H54 (cell line): ENCODE results near the gene GPR183.

ENCODE experiments used
- DNase-seq: peaks from one replicate; pipeline ENCODE4 v3.0.0; 2011; ENCODE audit warnings: low spot score, mixed read lengths; ENCODE audit not compliant: insufficient read length
- FAIRE-seq: peaks from 3 replicates; lab custom pipeline; 2011; peaks lifted over from hg19 to GRCh38; lab: Jason Lieb, UNC
- POLR2A ChIP-seq: IDR thresholded peaks from 2 replicates; pipeline ENCODE4 v1.6.1; 2011; ENCODE audit warnings: low read depth, mild to moderate bottlenecking, low read length

GPR183 gene

GRCh38 chr13:99271249-99271648, 36.0 kb downstream of the GPR183 start:
- no peak for TF ChIP-seq POLR2A
- FAIRE-seq (no peak), DNase-seq (no peak)

GRCh38 chr13:99270518-99270917, 36.7 kb downstream of the GPR183 start:
- no peak for FAIRE-seq
- DNase-seq, result no peak

GRCh38 chr13:99269627-99270241, 37.5 kb downstream of the GPR183 start:
- FAIRE-seq, result peak; percentile 99
- DNase-seq, result no peak
- TF ChIP-seq POLR2A, result no peak

More at GRCh38 chr13:99270518-99270917, 36.7 kb downstream of the GPR183 start:
- TF ChIP-seq POLR2A, result no peak

GRCh38 chr13:99268822-99269221, 38.4 kb downstream of the GPR183 start:
- FAIRE-seq, result peak; percentile 86
- TF ChIP-seq POLR2A, result no peak

GRCh38 chr13:99267927-99268326, 39.3 kb downstream of the GPR183 start:
- FAIRE-seq, result peak; percentile 71
- DNase-seq, result no peak
- TF ChIP-seq POLR2A, result no peak

More at GRCh38 chr13:99268822-99269221, 38.4 kb downstream of the GPR183 start:
- no peak for DNase-seq

- peak; percentile 83 for FAIRE-seq
- TF ChIP-seq POLR2A, result no peak
- DNase-seq, result no peak
Observed at GRCh38 chr13:99266827-99267226, 40.4 kb downstream of the GPR183 start.

GRCh38 chr13:99265821-99266426, 41.3 kb downstream of the GPR183 start:
- FAIRE-seq (peak; percentile 94), DNase-seq (peak; percentile 26)
- no peak for TF ChIP-seq POLR2A

GRCh38 chr13:99265162-99265800, 41.9 kb downstream of the GPR183 start:
- DNase-seq, result no peak
- no peak for FAIRE-seq
- TF ChIP-seq POLR2A, result no peak

GRCh38 chr13:99264051-99264450, 43.1 kb downstream of the GPR183 start:
- DNase-seq (no peak), FAIRE-seq (peak; percentile 30)
- no peak for TF ChIP-seq POLR2A

- no peak for DNase-seq
- FAIRE-seq, result peak; percentile 96
- TF ChIP-seq POLR2A, result no peak
Observed at GRCh38 chr13:99263126-99263785, 43.9 kb downstream of the GPR183 start.

GRCh38 chr13:99261059-99261458, 46.1 kb downstream of the GPR183 start:
- no peak for DNase-seq
- no peak for TF ChIP-seq POLR2A
- peak; percentile 70 for FAIRE-seq

GRCh38 chr13:99260216-99260615, 47.0 kb downstream of the GPR183 start:
- FAIRE-seq (peak; percentile 88), DNase-seq (no peak)
- no peak for TF ChIP-seq POLR2A

- DNase-seq (no peak), FAIRE-seq (no peak)
- no peak for TF ChIP-seq POLR2A
Observed at GRCh38 chr13:99258946-99259345, 48.3 kb downstream of the GPR183 start.
